Ishikawa (cell line): Measurements from ENCODE around the gene STON2.

ENCODE experiments used
- CEBPB ChIP-seq: IDR thresholded peaks from 2 replicates; pipeline ENCODE4 v1.6.1; 2012
- CREB1 ChIP-seq: IDR thresholded peaks from 2 replicates; pipeline ENCODE4 v1.6.1; 2012; ENCODE audit warnings: low read depth
- EGR1 ChIP-seq: IDR thresholded peaks from 2 replicates; pipeline ENCODE4 v1.6.1; 2012
- EP300 ChIP-seq: IDR thresholded peaks from 2 replicates; pipeline ENCODE4 v1.6.1; 2012; ENCODE audit warnings: borderline replicate concordance
- REST ChIP-seq: IDR thresholded peaks from 2 replicates; pipeline ENCODE4 v1.6.1; 2012; ENCODE audit warnings: low read depth, mild to moderate bottlenecking
- TAF1 ChIP-seq: IDR thresholded peaks from 2 replicates; pipeline ENCODE4 v1.6.1; 2012; ENCODE audit warnings: low read depth, mild to moderate bottlenecking
- YY1 ChIP-seq: IDR thresholded peaks from 2 replicates; pipeline ENCODE4 v1.6.1; 2012; ENCODE audit warnings: low read depth
- TF ChIP-seq, protein P1 (sequence below): IDR thresholded peaks from 2 replicates; pipeline ENCODE4 v1.6.1; 2012

- TF ChIP-seq EP300 = no peak
- no peak for TF ChIP-seq YY1
- TF ChIP-seq REST = no peak
- TF ChIP-seq TAF1 = no peak
- TF ChIP-seq, protein P1, sequence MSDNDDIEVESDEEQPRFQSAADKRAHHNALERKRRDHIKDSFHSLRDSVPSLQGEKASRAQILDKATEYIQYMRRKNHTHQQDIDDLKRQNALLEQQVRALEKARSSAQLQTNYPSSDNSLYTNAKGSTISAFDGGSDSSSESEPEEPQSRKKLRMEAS = no peak
- no peak for TF ChIP-seq CREB1
- no peak for TF ChIP-seq EGR1
- no peak for TF ChIP-seq CEBPB
Measured at GRCh38 chr14:81256289-81256960, 143.7 kb downstream of the STON2 start.
